Sciatic nerve (tissue), 2 donors: ENCODE results near the gene SLC51B. TPM values are rescaled to one million over a fixed set of nuclear protein-coding genes. Genes with fewer than 3 reads are reported as not detected.
"Not testable (repeated sequence)": the region's sequence is repeated elsewhere in the genome, so short reads cannot be mapped to it uniquely, and the experiment has no call there.

Source experiments
- ATAC-seq: fragments of 200-7000 bp; cut with Tn5 transposase; one replicate; pipeline ENCODE4 v1.9.1; 2020; ENCODE audit warnings: mild to moderate bottlenecking, moderate library complexity
- DNase-seq: peaks from one replicate; pipeline ENCODE4 v3.0.0-alpha.2; 2020; ENCODE audit warnings: low spot score
- intact Hi-C: fragments of 100-400 bp; cut with DNase I; formaldehyde crosslinking; loops from one replicate; pipeline ENCODE4 v1.14.2; 2022
- total RNA-seq: library from RNA; stranded (reverse); fragmentation: NEBNext Ultra II Directional; extraction: Animal tissue kit (Norgen Biotek cat#: 25700); gene quantifications from one replicate; pipeline ENCODE4 v1.2.1, GENCODE V29; 2021
- donor health status: DM: no; HTN: no; CAD: no.
- donor health status: DM: no; HTN: no; CAD: no.

Gene SLC51B
- total RNA-seq, 1 donor from 2014 or later = 0.53 TPM

GRCh38 chr15:65092911-65093792 lies 48.0 kb downstream of the SLC51B start:
- peak; percentile 53 for DNase-seq
- intact Hi-C loops = no loop called here
- ATAC-seq = no peak

- DNase-seq, intact Hi-C loops, ATAC-seq: not testable (repeated sequence)
Measured at GRCh38 chr15:65093793-65094170, 48.6 kb downstream of the SLC51B start.

- intact Hi-C loops = no loop called here
- DNase-seq (peak; percentile 51), ATAC-seq (peak; percentile 7)
Measured at GRCh38 chr15:65094294-65094995, 49.3 kb downstream of the SLC51B start.

GRCh38 chr15:65095011-65095746 lies 50.0 kb downstream of the SLC51B start:
- peak; percentile 49 for DNase-seq
- intact Hi-C loops = no loop called here
- ATAC-seq = no peak

GRCh38 chr15:65095747-65096104 lies 50.5 kb downstream of the SLC51B start:
- intact Hi-C loops = no loop called here
- DNase-seq (peak; percentile 25), ATAC-seq (no peak)

GRCh38 chr15:65096481-65097385 lies 51.5 kb downstream of the SLC51B start:
- ATAC-seq (no peak), DNase-seq (peak; percentile 30)
- intact Hi-C loops = no loop called here

- intact Hi-C loops = no loop called here
- DNase-seq = peak; percentile 31
- ATAC-seq = no peak
Measured at GRCh38 chr15:65097651-65098263, 52.6 kb downstream of the SLC51B start.

- DNase-seq = peak; percentile 46
- ATAC-seq = no peak
- intact Hi-C loops = no loop called here
Measured at GRCh38 chr15:65099336-65099735, 54.1 kb downstream of the SLC51B start.

- DNase-seq, intact Hi-C loops, ATAC-seq: not testable (repeated sequence)
Measured at GRCh38 chr15:65099801-65100200, 54.6 kb downstream of the SLC51B start.

GRCh38 chr15:65100442-65100841 lies 55.3 kb downstream of the SLC51B start:
- ATAC-seq (no peak), DNase-seq (peak; percentile 50)
- intact Hi-C loops = no loop called here

- intact Hi-C loops = no loop called here
- ATAC-seq (peak; percentile 63), DNase-seq (peak; percentile 85)
Measured at GRCh38 chr15:65101411-65101890, 56.3 kb downstream of the SLC51B start.

GRCh38 chr15:65101891-65102708 lies 56.9 kb downstream of the SLC51B start:
- intact Hi-C loops = no loop called here
- DNase-seq (peak; percentile 57), ATAC-seq (peak; percentile 14)

- no peak for DNase-seq
- ATAC-seq = no peak
- intact Hi-C loops = no loop called here
Measured at GRCh38 chr15:65102912-65103311, 57.7 kb downstream of the SLC51B start.
